Fibroblast of skin of scalp (primary cell): Measurements from ENCODE around the gene E2F4.
A peak's percentile ranks its signal among the peaks of the same experiment; 100 is the strongest.

ENCODE experiments used
- DNase-seq: peaks from one replicate; pipeline ENCODE4 v3.0.0-alpha.2; 2013

E2F4 gene

GRCh38 chr16:67174706-67175231 is 17.2 kb upstream of the E2F4 start:
- DNase-seq = no peak

- no peak for DNase-seq
These were observed 15.3 kb upstream of the E2F4 start for GRCh38 chr16:67176662-67177061.

- DNase-seq = peak; percentile 43
These were observed 13.9 kb upstream of the E2F4 start for GRCh38 chr16:67177743-67178699.

- DNase-seq = no peak
These were observed 12.4 kb upstream of the E2F4 start for GRCh38 chr16:67179421-67180080.

GRCh38 chr16:67180166-67180565 is 11.8 kb upstream of the E2F4 start:
- DNase-seq = no peak

- DNase-seq = peak; percentile 74
These were observed 10.6 kb upstream of the E2F4 start for GRCh38 chr16:67181346-67181745.

GRCh38 chr16:67182288-67182687 is 9.7 kb upstream of the E2F4 start:
- DNase-seq = no peak

GRCh38 chr16:67183284-67183626 is 8.7 kb upstream of the E2F4 start:
- DNase-seq = no peak

- DNase-seq = peak; percentile 98
These were observed 8.1 kb upstream of the E2F4 start, which contains the start of gene MATCAP1 for GRCh38 chr16:67183627-67184452. Gene MATCAP1, minus strand, starts transcription at chr16:67183963. Its CDS starts 3,353 bp downstream, at chr16:67180610.

GRCh38 chr16:67184453-67184994 is 7.4 kb upstream of the E2F4 start:
- DNase-seq = no peak

GRCh38 chr16:67184995-67185650 is 6.8 kb upstream of the E2F4 start:
- DNase-seq = peak; percentile 86

- no peak for DNase-seq
These were observed 6.3 kb upstream of the E2F4 start for GRCh38 chr16:67185651-67186134.

- no peak for DNase-seq
These were observed 5.4 kb upstream of the E2F4 start for GRCh38 chr16:67186550-67186950.

- no peak for DNase-seq
These were observed 4.6 kb upstream of the E2F4 start for GRCh38 chr16:67187175-67187890.

- no peak for DNase-seq
These were observed 3.6 kb upstream of the E2F4 start for GRCh38 chr16:67188323-67188722.

- no peak for DNase-seq
These were observed 3.2 kb upstream of the E2F4 start for GRCh38 chr16:67188798-67189197.

GRCh38 chr16:67190041-67190440 is 1.9 kb upstream of the E2F4 start, which contains the start of gene EXOC3L1:
Gene EXOC3L1, minus strand, starts transcription at chr16:67190136. Its CDS starts 460 bp downstream, at chr16:67189676.
- DNase-seq = no peak

GRCh38 chr16:67190448-67191399 is 1.2 kb upstream of the E2F4 start:
- DNase-seq = no peak

- no peak for DNase-seq
These were observed 452 bp upstream of the E2F4 start for GRCh38 chr16:67191411-67191994.
